Measurements from ENCODE around the gene GABARAPL1. TPM values are rescaled to one million over a fixed set of nuclear protein-coding genes. Genes with fewer than 3 reads are reported as not detected.

GABARAPL1 gene
- total and polyA plus RNA-seq, 2 donors (not counting 1 experiment from before 2014, with no cell fraction given): 4.5 to 11.9 TPM

- Histone ChIP-seq H3K4me3 (ENCODE audit: control extremely low read depth in 1 of 5, extremely low read depth in 1 of 5, insufficient read depth in 1 of 5, low read depth in 2 of 5, low read length in 4 of 5) (no peak overlapping the region), H3K27me3 (replicated peaks in 1 of 4; ENCODE audit: control extremely low read depth in 1 of 4, control insufficient read depth in 3 of 4, insufficient read depth in 4 of 4, low read length in 3 of 4) (peaks cover 0 to 7% (median 3%) of the 10 kb centered on the region in 4 experiments), H3K4me1 (ENCODE audit: control insufficient read depth in 2 of 2, insufficient read depth in 2 of 2, low read length in 2 of 2) (no peaks in the 10 kb centered on the region), H3K79me2 (ENCODE audit: control insufficient read depth, insufficient read depth, low read length) (no peaks in the 10 kb centered on the region), H4K20me1 (ENCODE audit: control insufficient read depth, insufficient read depth, low read length, poor library complexity, severe bottlenecking) (no peaks in the 10 kb centered on the region), H3K9me3 (ENCODE audit: control extremely low read depth in 1 of 3, control insufficient read depth in 2 of 3, insufficient read depth in 1 of 3, low read length in 2 of 3) (no peaks in the 10 kb centered on the region), H3K4me2 (replicated peaks; ENCODE audit: low read depth, low read length, poor library complexity, severe bottlenecking) (no peak overlapping the region), H3K27ac (ENCODE audit: low read length in 2 of 2) (no peak overlapping the region), H3K9ac (ENCODE audit: low read length) (no peak overlapping the region), H2AFZ (ENCODE audit: insufficient read depth, low read depth, low read length, poor library complexity, severe bottlenecking) (no peak overlapping the region), H3K36me3 (replicated peaks in 1 of 2; ENCODE audit: control extremely low read depth in 1 of 2, control insufficient read depth in 1 of 2, extremely low read depth in 1 of 2, insufficient read depth in 2 of 2, low read length in 1 of 2) (no peaks in the 10 kb centered on the region)
- intact Hi-C loops (cut with micrococcal nuclease): no loop called here
- 100% methylated on average over 1 of the region's 3 CpGs for WGBS (ENCODE audit: insufficient coverage)
- Mint-ChIP-seq H3K27me3 (peaks cover 36% of the 10 kb centered on the region), H3K4me1 (no peaks in the 10 kb centered on the region), H3K27ac (no peak overlapping the region), H3K4me3 (no peak overlapping the region), H3K9me3 (ENCODE audit: insufficient read depth) (no peaks in the 10 kb centered on the region)
- ATAC-seq (ENCODE audit: low read depth) (no peak), DNase-seq (no peak)
- ChIA-PET CTCF (no interaction called here), POLR2A (no interaction called here)
- TF ChIP-seq, protein P1, sequence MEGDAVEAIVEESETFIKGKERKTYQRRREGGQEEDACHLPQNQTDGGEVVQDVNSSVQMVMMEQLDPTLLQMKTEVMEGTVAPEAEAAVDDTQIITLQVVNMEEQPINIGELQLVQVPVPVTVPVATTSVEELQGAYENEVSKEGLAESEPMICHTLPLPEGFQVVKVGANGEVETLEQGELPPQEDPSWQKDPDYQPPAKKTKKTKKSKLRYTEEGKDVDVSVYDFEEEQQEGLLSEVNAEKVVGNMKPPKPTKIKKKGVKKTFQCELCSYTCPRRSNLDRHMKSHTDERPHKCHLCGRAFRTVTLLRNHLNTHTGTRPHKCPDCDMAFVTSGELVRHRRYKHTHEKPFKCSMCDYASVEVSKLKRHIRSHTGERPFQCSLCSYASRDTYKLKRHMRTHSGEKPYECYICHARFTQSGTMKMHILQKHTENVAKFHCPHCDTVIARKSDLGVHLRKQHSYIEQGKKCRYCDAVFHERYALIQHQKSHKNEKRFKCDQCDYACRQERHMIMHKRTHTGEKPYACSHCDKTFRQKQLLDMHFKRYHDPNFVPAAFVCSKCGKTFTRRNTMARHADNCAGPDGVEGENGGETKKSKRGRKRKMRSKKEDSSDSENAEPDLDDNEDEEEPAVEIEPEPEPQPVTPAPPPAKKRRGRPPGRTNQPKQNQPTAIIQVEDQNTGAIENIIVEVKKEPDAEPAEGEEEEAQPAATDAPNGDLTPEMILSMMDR (IDR thresholded peaks at IDR 0.05): no peak
- no peak for TF ChIP-seq EZH2 (IDR thresholded peaks at IDR 0.05; ENCODE audit: borderline replicate concordance, insufficient read depth, low read depth, low read length, poor library complexity, severe bottlenecking)
Observed at GRCh38 chr12:10169104-10169503, 43.6 kb upstream of the GABARAPL1 start.

GRCh38 chr12:10170216-10170615 is 42.5 kb upstream of the GABARAPL1 start:
- Histone ChIP-seq H3K27ac (ENCODE audit: low read length in 2 of 2) (no peak overlapping the region), H3K4me2 (replicated peaks; ENCODE audit: low read depth, low read length, poor library complexity, severe bottlenecking) (no peak overlapping the region), H3K4me3 (ENCODE audit: control extremely low read depth in 1 of 5, extremely low read depth in 1 of 5, insufficient read depth in 1 of 5, low read depth in 2 of 5, low read length in 4 of 5) (no peak overlapping the region), H3K9me3 (ENCODE audit: control extremely low read depth in 1 of 3, control insufficient read depth in 2 of 3, insufficient read depth in 1 of 3, low read length in 2 of 3) (no peaks in the 10 kb centered on the region), H3K36me3 (replicated peaks in 1 of 2; ENCODE audit: control extremely low read depth in 1 of 2, control insufficient read depth in 1 of 2, extremely low read depth in 1 of 2, insufficient read depth in 2 of 2, low read length in 1 of 2) (no peaks in the 10 kb centered on the region), H3K27me3 (replicated peaks in 1 of 4; ENCODE audit: control extremely low read depth in 1 of 4, control insufficient read depth in 3 of 4, insufficient read depth in 4 of 4, low read length in 3 of 4) (peaks cover 0 to 7% (median 3%) of the 10 kb centered on the region in 4 experiments), H3K4me1 (ENCODE audit: control insufficient read depth in 2 of 2, insufficient read depth in 2 of 2, low read length in 2 of 2) (no peaks in the 10 kb centered on the region), H4K20me1 (ENCODE audit: control insufficient read depth, insufficient read depth, low read length, poor library complexity, severe bottlenecking) (no peaks in the 10 kb centered on the region), H2AFZ (ENCODE audit: insufficient read depth, low read depth, low read length, poor library complexity, severe bottlenecking) (no peak overlapping the region), H3K79me2 (ENCODE audit: control insufficient read depth, insufficient read depth, low read length) (no peaks in the 10 kb centered on the region), H3K9ac (ENCODE audit: low read length) (no peak overlapping the region)
- no peaks in the 10 kb centered on the region for H3K4me1 Mint-ChIP-seq
- TF ChIP-seq, protein P1 (IDR thresholded peaks at IDR 0.05): no peak
- no peak for TF ChIP-seq EZH2 (IDR thresholded peaks at IDR 0.05; ENCODE audit: borderline replicate concordance, insufficient read depth, low read depth, low read length, poor library complexity, severe bottlenecking)
- peaks cover 43% of the 10 kb centered on the region for H3K27me3 Mint-ChIP-seq
- intact Hi-C loops (cut with micrococcal nuclease): no loop called here
- ChIA-PET POLR2A (no interaction called here), CTCF (interaction anchor here (0.6 to 1.1 kb wide), 4 partner anchors 8 to 20 kb away, joined by 3 to 4 read pairs (median 3); no protein-coding TSS in a partner anchor)
- no peak for DNase-seq
- H3K4me3 Mint-ChIP-seq: no peak overlapping the region
- H3K27ac Mint-ChIP-seq: no peak overlapping the region
- WGBS (ENCODE audit: insufficient coverage): 67% methylated on average over 5 of the region's 5 CpGs
- ATAC-seq (ENCODE audit: low read depth): no peak
- H3K9me3 Mint-ChIP-seq (ENCODE audit: insufficient read depth): no peaks in the 10 kb centered on the region
